DOHH2 (cell line): ENCODE results near the gene FAM200C.

ENCODE experiments used
- EZH2phosphoT487 ChIP-seq: fragments of 200-600 bp; sonication (generic); IDR thresholded peaks from 2 replicates; pipeline ENCODE4 v1.6.1; 2017; ENCODE audit warnings: borderline replicate concordance, mild to moderate bottlenecking, antibody characterized with exemption, low read length, moderate library complexity, mixed read lengths
- TF ChIP-seq, protein P1 (sequence below): fragments of 200-600 bp; sonication (generic); IDR thresholded peaks from one replicate; pipeline ENCODE4 v1.5.1; 2014; ENCODE audit warnings: antibody characterized with exemption, mild to moderate bottlenecking, low read depth, low read length; ENCODE audit not compliant: poor library complexity, severe bottlenecking

- TF ChIP-seq, protein P1, sequence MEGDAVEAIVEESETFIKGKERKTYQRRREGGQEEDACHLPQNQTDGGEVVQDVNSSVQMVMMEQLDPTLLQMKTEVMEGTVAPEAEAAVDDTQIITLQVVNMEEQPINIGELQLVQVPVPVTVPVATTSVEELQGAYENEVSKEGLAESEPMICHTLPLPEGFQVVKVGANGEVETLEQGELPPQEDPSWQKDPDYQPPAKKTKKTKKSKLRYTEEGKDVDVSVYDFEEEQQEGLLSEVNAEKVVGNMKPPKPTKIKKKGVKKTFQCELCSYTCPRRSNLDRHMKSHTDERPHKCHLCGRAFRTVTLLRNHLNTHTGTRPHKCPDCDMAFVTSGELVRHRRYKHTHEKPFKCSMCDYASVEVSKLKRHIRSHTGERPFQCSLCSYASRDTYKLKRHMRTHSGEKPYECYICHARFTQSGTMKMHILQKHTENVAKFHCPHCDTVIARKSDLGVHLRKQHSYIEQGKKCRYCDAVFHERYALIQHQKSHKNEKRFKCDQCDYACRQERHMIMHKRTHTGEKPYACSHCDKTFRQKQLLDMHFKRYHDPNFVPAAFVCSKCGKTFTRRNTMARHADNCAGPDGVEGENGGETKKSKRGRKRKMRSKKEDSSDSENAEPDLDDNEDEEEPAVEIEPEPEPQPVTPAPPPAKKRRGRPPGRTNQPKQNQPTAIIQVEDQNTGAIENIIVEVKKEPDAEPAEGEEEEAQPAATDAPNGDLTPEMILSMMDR: no peak
- no peak for TF ChIP-seq EZH2phosphoT487
Observed at GRCh38 chr5:160357394-160357793, 42.5 kb downstream of the FAM200C start.
